Panc1 (cell line): ENCODE data around the gene BATF3. TPM values are rescaled to one million over a fixed set of nuclear protein-coding genes. Genes with fewer than 3 reads are reported as not detected.
"Not testable (repeated sequence)": the region's sequence is repeated elsewhere in the genome, so short reads cannot be mapped to it uniquely, and the experiment has no call there.

ENCODE experiments used
- ATAC-seq: fragments of 200-7000 bp; cut with Tn5 transposase; 2 replicates; pipeline ENCODE4 v1.9.1; 2020; ENCODE audit warnings: mild to moderate bottlenecking, moderate library complexity
- BruUV-seq: library from RNA; stranded (reverse); fragments of 400-500 nt; replicated peaks from 2 replicates; lab custom pipeline; 2021; lab: Mats Ljungman, UMichigan
- CTCF ChIA-PET: fragments of 300-600 bp; sonication (Branson Sonifier 250); formaldehyde crosslinking; loops from one replicate; lab custom pipeline; 2022; ENCODE audit warnings: antibody characterized with exemption; lab: Charles Lee
- POLR2A ChIA-PET: fragments of 300-600 bp; sonication (Branson Sonifier 250); formaldehyde crosslinking; loops from one replicate; lab custom pipeline; 2022; ENCODE audit warnings: antibody characterized with exemption; lab: Charles Lee
- DNase-seq: peaks from one replicate; pipeline ENCODE4 v3.0.0-alpha.2; 2010; ENCODE audit warnings: low read depth, low spot score
- H3K27ac ChIP-seq: 2 replicates; pipeline ENCODE4 v1.5.1; 2011; ENCODE audit warnings: mild to moderate bottlenecking, low read length, inconsistent platforms
- H3K27me3 ChIP-seq: fragments of 200-500 bp; sonication (Bioruptor generic); 2 replicates; pipeline ENCODE4 v1.6.0; 2014; ENCODE audit warnings: low read length, inconsistent platforms; ENCODE audit not compliant: control insufficient read depth, insufficient read depth
- H3K36me3 ChIP-seq: fragments of 200-500 bp; sonication (Bioruptor generic); 2 replicates; pipeline ENCODE4 v1.5.1; 2014; ENCODE audit warnings: inconsistent platforms, mild to moderate bottlenecking, low read length, moderate library complexity; ENCODE audit not compliant: control insufficient read depth, insufficient read depth
- H3K4me1 ChIP-seq: 2 replicates; pipeline ENCODE4 v1.5.1; 2011; ENCODE audit warnings: inconsistent platforms, mild to moderate bottlenecking, low read length, moderate library complexity; ENCODE audit not compliant: control insufficient read depth, insufficient read depth
- H3K4me3 ChIP-seq, 2 experiments: 2 replicates each; pipeline ENCODE4 v1.5.1; 2011 to 2012; ENCODE audit warnings: low read depth in 2 of 2, low read length in 2 of 2, mild to moderate bottlenecking in 2 of 2, inconsistent platforms in 1 of 2, moderate library complexity in 1 of 2
- H3K9me3 ChIP-seq: fragments of 200-500 bp; sonication (Bioruptor generic); 2 replicates; pipeline ENCODE4 v1.5.1; 2014; ENCODE audit warnings: low read depth, mild to moderate bottlenecking, inconsistent platforms, low read length, moderate library complexity; ENCODE audit not compliant: control insufficient read depth, insufficient read depth
- POLR2AphosphoS5 ChIP-seq: IDR thresholded peaks from 2 replicates; pipeline ENCODE4 v1.6.1; 2012; ENCODE audit warnings: mild to moderate bottlenecking, low read depth, low read length, moderate library complexity
- SIN3A ChIP-seq: IDR thresholded peaks from 2 replicates; pipeline ENCODE4 v1.6.1; 2012; ENCODE audit warnings: low read depth, mild to moderate bottlenecking, low read length, moderate library complexity, borderline replicate concordance; ENCODE audit not compliant: insufficient read depth
- TCF7L2 ChIP-seq: IDR thresholded peaks from 2 replicates; pipeline ENCODE4 v1.6.1; 2011; ENCODE audit warnings: mild to moderate bottlenecking, low read depth, low read length, inconsistent platforms
- in situ Hi-C: cut with HindIII; loops from 2 replicates; pipeline ENCODE4 v1.10.0; 2016; ENCODE audit warnings: low sequenced_read_pairs, low pct_unique_long_range_greater_than_20kb
- intact Hi-C: fragments of 100-400 bp; cut with micrococcal nuclease; formaldehyde crosslinking; loops from one replicate; pipeline ENCODE4 v1.10.0; 2022; ENCODE audit not compliant: unreplicated experiment
- total RNA-seq: library from RNA; stranded (reverse); gene quantifications from one replicate; pipeline ENCODE4 v1.2.1, GENCODE V29; 2021; ENCODE audit not compliant: unreplicated experiment
- TF ChIP-seq, protein P1 (sequence below): fragments of 450-650 bp; IDR thresholded peaks from 2 replicates; pipeline ENCODE4 v1.5.1; 2017; ENCODE audit warnings: mild to moderate bottlenecking
- TF ChIP-seq, protein P2 (sequence below), 2 experiments: IDR thresholded peaks; 2 replicates each; pipeline ENCODE4 v1.6.1; 2011 to 2012; ENCODE audit warnings: low read depth in 2 of 2, control low read depth in 1 of 2, low read length in 1 of 2, mild to moderate bottlenecking in 1 of 2, moderate library complexity in 1 of 2; ENCODE audit not compliant: insufficient read depth in 1 of 2

BATF3 gene
- total RNA-seq, 1 experiment from 2014 or later: 2.4 TPM

DNA sequence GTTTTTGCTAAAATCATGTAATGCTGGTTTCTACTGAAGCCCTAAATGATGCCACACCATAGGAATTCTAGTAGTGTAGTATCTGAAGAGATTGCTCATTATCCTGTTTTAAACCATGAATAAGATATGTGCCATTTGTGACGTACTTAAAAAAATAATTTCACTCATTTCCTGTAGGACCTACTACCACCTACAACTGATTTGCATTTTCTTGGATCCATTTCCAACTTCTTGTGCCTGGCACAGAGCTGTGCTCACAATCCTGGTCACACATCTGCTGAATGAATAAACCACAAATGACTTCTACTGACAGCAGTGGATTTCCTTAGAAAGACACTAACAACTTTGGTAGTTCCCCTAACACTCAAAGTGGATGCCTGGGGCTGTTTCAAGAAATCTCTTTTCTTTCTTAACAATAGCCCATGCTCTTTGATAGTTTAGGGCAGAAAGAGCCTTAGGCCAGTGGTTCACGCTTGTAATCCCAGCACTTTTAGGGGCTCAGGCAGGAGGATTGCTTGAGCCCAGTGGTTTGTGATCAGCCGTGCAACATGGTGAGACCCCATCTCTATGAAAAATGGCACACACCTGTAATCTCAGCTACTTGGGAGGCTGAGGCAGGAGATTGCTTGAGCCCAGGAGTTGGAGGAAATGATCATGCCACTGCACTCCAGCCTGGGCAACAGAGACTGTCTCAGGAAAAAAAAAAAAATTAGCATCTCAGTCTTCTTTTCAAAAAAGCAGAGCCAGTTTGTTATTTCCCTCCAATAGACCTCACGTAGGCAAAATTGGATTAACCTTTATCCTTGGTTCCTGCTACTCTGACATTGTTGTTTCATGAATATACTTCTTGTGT is 13.0 kb upstream of the BATF3 start:
- Histone ChIP-seq H3K4me1 (no peaks in the 10 kb centered on the region), H3K27ac (no peak overlapping the region), H3K36me3 (no peaks in the 10 kb centered on the region), H3K9me3 (no peaks in the 10 kb centered on the region), H3K4me3 (no peak overlapping the region), H3K27me3 (peaks cover 3% of the 10 kb centered on the region)
- intact Hi-C loops: loop anchor here (10.0 kb wide), 1 partner anchor 48 kb away; no protein-coding TSS in a partner anchor
- CTCF ChIA-PET: no interaction called here
- in situ Hi-C loops: no loop called here
- TF ChIP-seq, protein P1, sequence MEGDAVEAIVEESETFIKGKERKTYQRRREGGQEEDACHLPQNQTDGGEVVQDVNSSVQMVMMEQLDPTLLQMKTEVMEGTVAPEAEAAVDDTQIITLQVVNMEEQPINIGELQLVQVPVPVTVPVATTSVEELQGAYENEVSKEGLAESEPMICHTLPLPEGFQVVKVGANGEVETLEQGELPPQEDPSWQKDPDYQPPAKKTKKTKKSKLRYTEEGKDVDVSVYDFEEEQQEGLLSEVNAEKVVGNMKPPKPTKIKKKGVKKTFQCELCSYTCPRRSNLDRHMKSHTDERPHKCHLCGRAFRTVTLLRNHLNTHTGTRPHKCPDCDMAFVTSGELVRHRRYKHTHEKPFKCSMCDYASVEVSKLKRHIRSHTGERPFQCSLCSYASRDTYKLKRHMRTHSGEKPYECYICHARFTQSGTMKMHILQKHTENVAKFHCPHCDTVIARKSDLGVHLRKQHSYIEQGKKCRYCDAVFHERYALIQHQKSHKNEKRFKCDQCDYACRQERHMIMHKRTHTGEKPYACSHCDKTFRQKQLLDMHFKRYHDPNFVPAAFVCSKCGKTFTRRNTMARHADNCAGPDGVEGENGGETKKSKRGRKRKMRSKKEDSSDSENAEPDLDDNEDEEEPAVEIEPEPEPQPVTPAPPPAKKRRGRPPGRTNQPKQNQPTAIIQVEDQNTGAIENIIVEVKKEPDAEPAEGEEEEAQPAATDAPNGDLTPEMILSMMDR: no peak
- ATAC-seq (no peak), DNase-seq (no peak)
- no TSS peak for BruUV-seq
- POLR2A ChIA-PET: no interaction called here

DNA sequence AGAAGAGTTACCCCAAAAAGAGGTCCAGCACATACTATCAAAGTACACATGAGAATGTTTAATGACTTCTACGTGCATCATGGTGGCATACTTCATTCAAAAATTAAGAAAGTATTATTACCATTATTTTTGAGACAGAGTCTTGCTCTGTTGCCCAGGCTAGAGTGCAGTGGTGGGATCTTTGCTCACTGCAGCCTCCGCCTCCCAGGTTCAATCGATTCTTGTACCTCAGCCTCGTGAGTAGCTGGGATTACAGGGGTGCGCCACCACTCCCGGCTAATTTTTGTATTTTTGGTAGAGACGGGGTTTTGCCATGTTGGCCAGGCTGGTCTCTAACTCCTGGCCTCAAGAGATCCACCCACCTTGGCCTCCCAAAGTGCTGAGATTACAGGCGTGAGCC is 12.3 kb upstream of the BATF3 start:
- not testable (repeated sequence) for BruUV-seq, H3K36me3 ChIP-seq

DNA sequence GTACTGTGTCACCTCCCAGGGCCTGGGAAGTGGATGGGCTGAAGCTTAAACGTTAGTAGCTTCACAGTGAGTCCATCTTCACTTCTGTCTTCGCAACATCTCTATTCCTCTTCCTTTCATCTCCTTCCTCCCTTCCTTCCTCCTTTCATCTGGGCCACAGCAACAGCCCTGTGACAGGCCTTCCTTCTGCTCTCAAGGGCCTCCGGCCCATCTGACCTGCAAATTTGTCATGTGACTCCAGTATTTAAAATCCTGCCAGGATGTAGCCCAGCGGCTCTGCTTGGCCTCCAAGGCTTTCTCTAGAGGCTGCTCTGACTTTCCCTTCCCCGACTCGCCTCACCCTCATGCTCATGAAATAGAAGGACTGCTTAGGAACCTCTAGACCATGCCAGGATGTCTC is 10.9 kb upstream of the BATF3 start:
- BruUV-seq: no TSS peak
- POLR2A ChIA-PET: no interaction called here

More for the DNA sequence above, 12.3 kb upstream of the BATF3 start:
- H3K27me3 ChIP-seq, H3K4me1 ChIP-seq, CTCF ChIA-PET, H3K4me3 ChIP-seq, H3K27ac ChIP-seq, in situ Hi-C loops, POLR2A ChIA-PET, DNase-seq, H3K9me3 ChIP-seq, ATAC-seq: not testable (repeated sequence)
- intact Hi-C loops: loop anchor here (10.0 kb wide), 1 partner anchor 47 kb away; no protein-coding TSS in a partner anchor

More for the DNA sequence above, 10.9 kb upstream of the BATF3 start:
- Histone ChIP-seq H3K4me3 (no peak overlapping the region), H3K4me1 (no peaks in the 10 kb centered on the region), H3K27ac (no peak overlapping the region), H3K9me3 (no peaks in the 10 kb centered on the region), H3K27me3 (no peaks in the 10 kb centered on the region), H3K36me3 (no peaks in the 10 kb centered on the region)
- in situ Hi-C loops: no loop called here
- CTCF ChIA-PET: no interaction called here
- TF ChIP-seq POLR2AphosphoS5: no peak
- TF ChIP-seq, protein P2, sequence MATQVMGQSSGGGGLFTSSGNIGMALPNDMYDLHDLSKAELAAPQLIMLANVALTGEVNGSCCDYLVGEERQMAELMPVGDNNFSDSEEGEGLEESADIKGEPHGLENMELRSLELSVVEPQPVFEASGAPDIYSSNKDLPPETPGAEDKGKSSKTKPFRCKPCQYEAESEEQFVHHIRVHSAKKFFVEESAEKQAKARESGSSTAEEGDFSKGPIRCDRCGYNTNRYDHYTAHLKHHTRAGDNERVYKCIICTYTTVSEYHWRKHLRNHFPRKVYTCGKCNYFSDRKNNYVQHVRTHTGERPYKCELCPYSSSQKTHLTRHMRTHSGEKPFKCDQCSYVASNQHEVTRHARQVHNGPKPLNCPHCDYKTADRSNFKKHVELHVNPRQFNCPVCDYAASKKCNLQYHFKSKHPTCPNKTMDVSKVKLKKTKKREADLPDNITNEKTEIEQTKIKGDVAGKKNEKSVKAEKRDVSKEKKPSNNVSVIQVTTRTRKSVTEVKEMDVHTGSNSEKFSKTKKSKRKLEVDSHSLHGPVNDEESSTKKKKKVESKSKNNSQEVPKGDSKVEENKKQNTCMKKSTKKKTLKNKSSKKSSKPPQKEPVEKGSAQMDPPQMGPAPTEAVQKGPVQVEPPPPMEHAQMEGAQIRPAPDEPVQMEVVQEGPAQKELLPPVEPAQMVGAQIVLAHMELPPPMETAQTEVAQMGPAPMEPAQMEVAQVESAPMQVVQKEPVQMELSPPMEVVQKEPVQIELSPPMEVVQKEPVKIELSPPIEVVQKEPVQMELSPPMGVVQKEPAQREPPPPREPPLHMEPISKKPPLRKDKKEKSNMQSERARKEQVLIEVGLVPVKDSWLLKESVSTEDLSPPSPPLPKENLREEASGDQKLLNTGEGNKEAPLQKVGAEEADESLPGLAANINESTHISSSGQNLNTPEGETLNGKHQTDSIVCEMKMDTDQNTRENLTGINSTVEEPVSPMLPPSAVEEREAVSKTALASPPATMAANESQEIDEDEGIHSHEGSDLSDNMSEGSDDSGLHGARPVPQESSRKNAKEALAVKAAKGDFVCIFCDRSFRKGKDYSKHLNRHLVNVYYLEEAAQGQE (IDR thresholded peaks at IDR 0.05; ENCODE audit: insufficient read depth in 1 of 2, low read depth in 2 of 2, low read length in 1 of 2): no peak
- TF ChIP-seq, protein P1: no peak
- TF ChIP-seq TCF7L2: no peak
- TF ChIP-seq SIN3A: no peak
- no peak for DNase-seq
- ATAC-seq: no peak
- intact Hi-C loops: loop anchor here (10.0 kb wide), 1 partner anchor 46 kb away; no protein-coding TSS in a partner anchor
